A673 (cell line): ENCODE results near the gene RNF10. TPM values are rescaled to one million over a fixed set of nuclear protein-coding genes. Genes with fewer than 3 reads are reported as not detected.

Source experiments
- BruUV-seq: library from RNA; stranded (reverse); fragments of 400-500 nt; replicated peaks from 2 replicates; lab custom pipeline; 2021; lab: Mats Ljungman, UMichigan
- CTCF ChIA-PET: fragments of 300-600 bp; sonication (Branson Sonifier 250); formaldehyde crosslinking; loops from one replicate; lab custom pipeline; 2022; ENCODE audit warnings: antibody characterized with exemption; lab: Charles Lee
- POLR2A ChIA-PET: fragments of 300-600 bp; sonication (Branson Sonifier 250); formaldehyde crosslinking; loops from one replicate; lab custom pipeline; 2022; ENCODE audit warnings: antibody characterized with exemption; ENCODE audit not compliant: low non-redundant PET; lab: Charles Lee
- DNase-seq: peaks from one replicate; pipeline ENCODE4 v3.0.0-alpha.2; 2015; ENCODE audit warnings: low spot score
- H3K27ac ChIP-seq: fragments of 200-600 bp; sonication (generic); 2 replicates; pipeline ENCODE4 v1.5.1; 2016; ENCODE audit warnings: mixed run types, low read depth, mild to moderate bottlenecking, mixed read lengths, antibody characterized with exemption, low read length; ENCODE audit not compliant: poor library complexity, severe bottlenecking
- H3K27me3 ChIP-seq: fragments of 200-600 bp; sonication (generic); replicated peaks from 2 replicates; pipeline ENCODE4 v1.6.1; 2017; ENCODE audit warnings: mixed run types, low read depth, mild to moderate bottlenecking, mixed read lengths, antibody characterized with exemption, low read length; ENCODE audit not compliant: insufficient read depth, poor library complexity
- H3K36me3 ChIP-seq: fragments of 200-600 bp; sonication (generic); 2 replicates; pipeline ENCODE4 v1.6.1; 2016; ENCODE audit warnings: mixed run types, mild to moderate bottlenecking, mixed read lengths, antibody characterized with exemption, low read length; ENCODE audit not compliant: insufficient read depth, poor library complexity, severe bottlenecking
- H3K4me1 ChIP-seq: fragments of 200-600 bp; sonication (generic); 2 replicates; pipeline ENCODE4 v1.6.1; 2017; ENCODE audit warnings: mixed run types, mild to moderate bottlenecking, mixed read lengths, antibody characterized with exemption, low read length; ENCODE audit not compliant: insufficient read depth, poor library complexity, severe bottlenecking
- H3K4me3 ChIP-seq: fragments of 200-600 bp; sonication (generic); 2 replicates; pipeline ENCODE4 v1.5.1; 2016; ENCODE audit warnings: low read depth, mixed run types, mild to moderate bottlenecking, mixed read lengths, low read length; ENCODE audit not compliant: poor library complexity, severe bottlenecking
- H3K9me3 ChIP-seq: fragments of 200-600 bp; sonication (generic); 2 replicates; pipeline ENCODE4 v1.6.1; 2016; ENCODE audit warnings: mixed run types, low read depth, mild to moderate bottlenecking, mixed read lengths, antibody characterized with exemption, low read length; ENCODE audit not compliant: poor library complexity, severe bottlenecking
- EZH2 ChIP-seq: fragments of 200-600 bp; sonication (generic); IDR thresholded peaks from 2 replicates; pipeline ENCODE4 v1.6.1; 2017; ENCODE audit warnings: borderline replicate concordance, low read depth, mild to moderate bottlenecking, mixed read lengths, antibody characterized with exemption, low read length; ENCODE audit not compliant: poor library complexity, severe bottlenecking
- intact Hi-C: fragments of 100-400 bp; cut with micrococcal nuclease; formaldehyde crosslinking; loops from one replicate; pipeline ENCODE4 v1.10.0; 2022; ENCODE audit not compliant: unreplicated experiment
- total RNA-seq: library from RNA; stranded (reverse); gene quantifications from 2 replicates; pipeline ENCODE4 v1.2.3, GENCODE V29; 2021
- TF ChIP-seq, protein P1 (sequence below): fragments of 300-800, 200-600 bp; sonication (generic); conservative IDR thresholded peaks from 2 replicates; pipeline ENCODE4 v1.5.1; 2017; ENCODE audit warnings: low read depth, mild to moderate bottlenecking, antibody characterized with exemption, low read length, moderate library complexity, mixed read lengths

The RNF10 gene
- total RNA-seq, 1 experiment from 2014 or later: 240 TPM

DNA sequence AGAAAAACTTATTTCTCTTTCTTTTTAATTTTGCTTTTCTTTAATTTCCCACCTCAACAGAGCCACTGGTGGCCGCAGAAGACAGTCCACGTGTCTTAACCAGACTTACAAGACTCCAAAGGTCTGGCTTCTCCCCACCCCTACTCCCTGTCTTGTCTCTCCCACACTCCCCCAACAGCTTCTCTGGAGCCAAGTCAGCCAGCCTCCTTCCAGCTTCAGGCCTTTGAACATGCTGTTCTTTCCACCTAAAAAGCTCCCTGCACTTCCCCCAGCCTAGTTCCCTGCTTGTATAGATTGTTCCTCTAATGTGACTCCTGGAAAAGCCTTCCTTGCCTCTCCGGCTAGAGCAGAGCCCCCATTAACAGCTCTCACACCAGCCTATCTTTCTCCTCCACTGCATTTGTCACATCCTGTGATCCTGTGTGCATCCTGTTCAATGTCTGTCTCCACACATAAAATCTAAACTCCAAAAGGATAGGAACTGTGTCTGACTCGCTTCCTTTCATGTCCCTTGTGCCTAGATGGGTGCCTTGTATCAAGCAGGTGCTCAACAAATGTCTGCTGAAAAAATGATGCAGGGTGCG lies 46.0 kb upstream of the RNF10 start:
- H3K27ac ChIP-seq: no peak overlapping the region
- DNase-seq: no peak
- no peaks in the 10 kb centered on the region for H3K9me3 ChIP-seq
- ChIA-PET CTCF (no interaction called here), POLR2A (no interaction called here)
- H3K4me1 ChIP-seq: peaks cover 8% of the 10 kb centered on the region
- TF ChIP-seq, protein P1, sequence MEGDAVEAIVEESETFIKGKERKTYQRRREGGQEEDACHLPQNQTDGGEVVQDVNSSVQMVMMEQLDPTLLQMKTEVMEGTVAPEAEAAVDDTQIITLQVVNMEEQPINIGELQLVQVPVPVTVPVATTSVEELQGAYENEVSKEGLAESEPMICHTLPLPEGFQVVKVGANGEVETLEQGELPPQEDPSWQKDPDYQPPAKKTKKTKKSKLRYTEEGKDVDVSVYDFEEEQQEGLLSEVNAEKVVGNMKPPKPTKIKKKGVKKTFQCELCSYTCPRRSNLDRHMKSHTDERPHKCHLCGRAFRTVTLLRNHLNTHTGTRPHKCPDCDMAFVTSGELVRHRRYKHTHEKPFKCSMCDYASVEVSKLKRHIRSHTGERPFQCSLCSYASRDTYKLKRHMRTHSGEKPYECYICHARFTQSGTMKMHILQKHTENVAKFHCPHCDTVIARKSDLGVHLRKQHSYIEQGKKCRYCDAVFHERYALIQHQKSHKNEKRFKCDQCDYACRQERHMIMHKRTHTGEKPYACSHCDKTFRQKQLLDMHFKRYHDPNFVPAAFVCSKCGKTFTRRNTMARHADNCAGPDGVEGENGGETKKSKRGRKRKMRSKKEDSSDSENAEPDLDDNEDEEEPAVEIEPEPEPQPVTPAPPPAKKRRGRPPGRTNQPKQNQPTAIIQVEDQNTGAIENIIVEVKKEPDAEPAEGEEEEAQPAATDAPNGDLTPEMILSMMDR: no peak
- TF ChIP-seq EZH2: no peak
- intact Hi-C loops: no loop called here
- no peaks in the 10 kb centered on the region for H3K27me3 ChIP-seq
- no peak overlapping the region for H3K4me3 ChIP-seq
- no peaks in the 10 kb centered on the region for H3K36me3 ChIP-seq
- BruUV-seq: no TSS peak

DNA sequence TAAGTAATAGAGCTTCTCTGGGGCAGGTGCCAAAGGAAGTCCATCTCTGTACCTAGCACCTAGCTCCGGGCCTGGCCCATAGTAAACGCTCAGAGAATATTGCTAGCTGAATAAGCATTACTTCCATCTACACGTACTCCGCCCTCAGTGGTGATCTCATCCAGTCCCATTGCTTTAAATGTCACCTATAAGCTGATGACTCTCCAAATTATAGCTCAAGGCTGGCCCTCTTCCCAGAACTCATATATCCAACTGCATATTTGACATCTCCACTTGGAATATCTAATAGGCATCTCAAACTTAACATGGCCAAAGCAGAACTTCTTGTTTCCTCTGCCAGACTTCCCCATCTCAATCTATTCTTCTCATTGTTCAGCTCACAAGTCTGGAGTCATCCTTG lies 45.1 kb upstream of the RNF10 start:
- Histone ChIP-seq H3K4me3 (no peak overlapping the region), H3K36me3 (no peaks in the 10 kb centered on the region), H3K27me3 (no peaks in the 10 kb centered on the region), H3K27ac (no peak overlapping the region), H3K9me3 (no peaks in the 10 kb centered on the region), H3K4me1 (peaks cover 8% of the 10 kb centered on the region)
- BruUV-seq: TSS peak; percentile 22
- DNase-seq: peak; percentile 49
- ChIA-PET CTCF (no interaction called here), POLR2A (no interaction called here)
- TF ChIP-seq, protein P1: no peak
- no peak for TF ChIP-seq EZH2
- intact Hi-C loops: no loop called here

DNA sequence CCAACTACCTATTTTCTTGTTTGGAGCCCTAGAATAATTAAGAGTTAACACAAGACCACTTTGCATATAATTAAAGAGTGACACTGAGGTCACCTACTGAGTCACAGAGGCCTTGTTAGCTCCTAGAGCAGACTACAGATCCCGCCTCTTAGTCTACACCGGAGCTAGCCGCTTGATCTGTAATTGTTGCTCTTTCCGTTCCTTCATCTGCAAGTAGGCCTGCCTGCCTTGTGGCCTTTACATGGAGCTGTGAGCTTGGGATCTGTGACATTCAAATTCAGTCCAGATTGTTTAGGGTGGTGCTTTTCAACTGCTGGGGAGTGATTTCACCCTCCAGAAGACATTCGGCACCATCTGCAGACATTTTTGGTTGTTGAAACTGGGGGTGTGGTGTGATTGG lies 43.8 kb upstream of the RNF10 start:
- Histone ChIP-seq H3K27ac (no peak overlapping the region), H3K9me3 (no peaks in the 10 kb centered on the region), H3K4me1 (peaks cover 16% of the 10 kb centered on the region), H3K27me3 (no peaks in the 10 kb centered on the region), H3K4me3 (no peak overlapping the region), H3K36me3 (no peaks in the 10 kb centered on the region)
- ChIA-PET CTCF (no interaction called here), POLR2A (no interaction called here)
- no peak for DNase-seq
- BruUV-seq: no TSS peak
- TF ChIP-seq, protein P1: no peak
- TF ChIP-seq EZH2: no peak
- intact Hi-C loops: no loop called here
